RPMI7951 (cell line): ENCODE results near the gene VGLL4. TPM values are rescaled to one million over a fixed set of nuclear protein-coding genes. Genes with fewer than 3 reads are reported as not detected.

ENCODE experiments used
- total RNA-seq: library from RNA; depleted of rRNA; stranded (reverse); fragments of >200 nt; shearing (Covaris generic); gene quantifications from 2 replicates; pipeline ENCODE4 v1.2.3, GENCODE V29; 2014; rRNA removed

Gene VGLL4
- total RNA-seq, 1 experiment from 2014 or later: 56.8 TPM

Other genes starting within 250 kb of the VGLL4 start
- gene TAMM41, start 203.0 kb upstream of the VGLL4 start, total RNA-seq: 9.6 and 9.9 TPM in 2 replicates